HUDEP-2 (cell line): ENCODE data around the gene DENND6B.

Experiments used
- DNase-seq, 76 experiments: peaks; one replicate each; lab custom pipeline; 2025; ENCODE audit not compliant: unreplicated experiment in 76 of 76; lab: John Stamatoyannopoulos, UW

Gene DENND6B

DNA sequence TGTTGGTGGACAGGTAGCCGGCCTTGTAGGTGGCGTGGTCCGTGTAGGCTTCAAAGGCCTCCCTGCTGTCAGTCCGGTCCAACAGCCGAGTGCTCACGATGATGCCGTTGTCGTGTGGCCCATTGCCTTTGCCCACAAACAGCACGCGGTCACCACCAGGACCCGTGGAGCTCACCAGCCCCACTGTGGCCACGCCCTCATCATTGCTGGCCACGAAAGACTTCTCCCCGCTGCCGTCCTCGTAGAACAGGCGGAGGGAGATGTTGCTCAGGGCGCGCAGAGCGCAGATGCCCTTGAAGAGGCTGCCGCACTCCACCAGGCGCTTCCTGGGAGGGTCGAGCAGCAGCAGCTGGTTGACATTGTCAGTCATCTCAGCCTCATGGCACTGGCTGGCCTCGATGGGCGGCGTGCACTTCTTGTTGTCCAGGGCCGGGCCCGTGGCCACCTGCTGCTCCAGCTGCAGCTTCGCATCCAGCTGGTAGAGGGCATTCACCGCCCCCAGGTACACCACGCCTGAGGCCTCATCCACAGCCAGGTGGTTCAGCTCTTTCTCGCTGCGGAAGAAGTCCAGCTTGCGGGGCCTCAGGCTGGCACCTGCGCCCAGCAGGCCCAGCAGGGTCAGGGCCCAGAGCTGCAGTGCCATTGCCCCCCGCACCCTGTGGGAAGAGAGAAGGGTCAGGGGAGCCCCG is 36.7 kb downstream of the DENND6B start:
- no peak for DNase-seq

DNA sequence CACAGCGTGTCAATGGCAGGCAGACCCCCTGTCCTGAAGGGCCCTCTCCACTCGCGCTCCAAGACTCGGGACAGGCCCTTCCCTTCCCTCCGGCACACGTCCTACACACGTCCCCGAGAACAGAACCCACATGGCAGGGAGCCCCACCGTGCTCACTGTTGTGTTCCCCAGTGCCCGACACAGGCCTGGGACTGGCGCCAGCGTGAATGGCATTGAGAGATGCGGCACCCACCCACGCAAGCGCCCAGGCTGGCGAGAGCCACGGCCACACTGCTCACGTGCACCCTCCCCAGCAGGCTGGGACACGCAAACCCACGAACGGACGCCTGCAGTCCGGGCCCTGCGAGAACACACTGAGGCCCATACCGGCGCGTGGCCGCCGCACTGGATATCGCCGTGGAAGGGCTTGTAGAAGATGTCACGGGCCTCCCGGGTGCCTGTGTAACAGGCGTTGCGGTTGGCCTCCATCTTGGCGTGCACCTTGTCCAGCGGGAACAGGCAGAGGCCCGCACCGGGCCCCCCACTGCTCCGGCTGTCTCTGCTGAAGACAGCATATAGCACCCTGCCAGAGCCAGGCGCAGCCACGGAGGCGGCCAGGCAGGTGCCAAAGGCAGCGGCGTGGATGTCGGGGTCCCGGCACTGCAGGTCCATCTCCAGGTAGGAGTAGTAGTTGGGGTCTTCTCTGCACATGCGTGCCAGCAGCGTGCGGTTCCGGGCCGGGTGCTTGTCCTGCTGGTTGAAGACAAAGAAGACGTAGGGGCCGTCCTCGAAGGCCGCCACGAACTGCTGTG is 37.5 kb downstream of the DENND6B start:
- no peak for DNase-seq

DNA sequence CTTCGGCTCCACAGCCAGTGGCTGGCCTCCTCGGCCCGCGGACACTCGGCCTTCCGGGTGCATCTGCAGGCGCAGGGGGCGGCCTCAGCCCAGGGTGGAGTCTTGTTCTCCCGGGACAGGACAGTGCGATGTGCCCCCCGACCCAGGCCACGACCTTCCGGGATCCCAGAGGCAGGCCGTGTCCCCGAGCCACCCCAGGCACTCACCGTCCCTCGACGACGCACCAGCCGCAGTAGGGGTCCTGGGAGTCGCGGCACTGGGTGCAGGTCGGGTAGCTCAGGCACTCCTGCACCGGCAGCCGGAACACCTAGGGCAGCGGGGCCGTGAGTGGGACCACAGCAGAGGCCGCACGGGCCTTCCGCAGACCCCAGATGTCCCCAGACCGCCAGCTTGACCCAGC is 39.1 kb downstream of the DENND6B start:
- DNase-seq = no peak

DNA sequence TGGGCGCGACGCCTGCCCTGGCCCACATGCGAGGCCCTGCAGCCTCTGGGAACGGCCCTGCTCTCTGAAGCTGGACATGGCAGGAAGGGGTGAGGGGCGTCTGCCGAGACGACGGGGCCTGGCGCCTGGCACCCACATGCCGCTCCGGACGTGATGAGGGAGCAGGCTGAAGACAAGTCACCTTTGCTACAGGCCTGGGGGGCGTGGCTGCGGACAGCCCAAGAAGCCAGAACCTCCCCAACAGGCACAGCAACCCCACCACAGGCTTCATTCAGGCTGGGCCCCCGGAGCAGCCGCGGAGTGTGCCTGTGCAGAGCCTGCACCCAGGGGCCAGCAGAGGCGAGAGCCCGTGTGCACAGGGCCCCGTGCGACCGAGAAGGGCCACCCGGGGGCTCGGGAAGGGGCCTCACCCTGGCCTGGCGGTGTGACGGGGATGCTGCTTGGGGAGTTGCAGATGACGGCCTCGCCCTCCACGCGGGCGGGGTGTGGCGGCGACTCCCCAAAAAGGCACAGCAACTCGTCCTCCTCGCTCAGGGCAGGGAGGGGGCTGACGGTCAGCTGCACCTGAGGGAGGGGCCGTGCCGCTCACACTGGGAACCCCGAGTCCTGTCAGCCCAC is 40.0 kb downstream of the DENND6B start:
- no peak for DNase-seq

DNA sequence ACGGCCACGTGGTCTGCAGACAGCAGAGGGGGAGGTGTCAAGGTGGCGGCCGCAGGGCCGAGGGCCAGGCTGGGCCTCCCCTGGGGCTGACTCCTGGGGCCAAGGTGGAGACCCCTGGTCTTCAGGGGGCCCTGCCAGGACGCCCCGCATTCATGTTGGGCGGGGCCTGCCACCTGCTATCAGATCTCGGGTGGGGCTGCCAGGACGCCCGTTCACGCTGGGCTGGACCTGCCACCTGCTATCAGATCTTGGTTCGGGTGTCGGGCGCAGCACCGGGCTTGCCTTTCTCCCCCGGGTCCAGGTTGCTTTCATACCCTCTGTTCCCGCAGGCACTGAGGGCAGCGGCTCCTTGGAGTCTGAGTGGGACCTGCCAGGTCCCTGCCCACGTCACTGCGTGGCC is 40.5 kb downstream of the DENND6B start:
- no peak for DNase-seq

DNA sequence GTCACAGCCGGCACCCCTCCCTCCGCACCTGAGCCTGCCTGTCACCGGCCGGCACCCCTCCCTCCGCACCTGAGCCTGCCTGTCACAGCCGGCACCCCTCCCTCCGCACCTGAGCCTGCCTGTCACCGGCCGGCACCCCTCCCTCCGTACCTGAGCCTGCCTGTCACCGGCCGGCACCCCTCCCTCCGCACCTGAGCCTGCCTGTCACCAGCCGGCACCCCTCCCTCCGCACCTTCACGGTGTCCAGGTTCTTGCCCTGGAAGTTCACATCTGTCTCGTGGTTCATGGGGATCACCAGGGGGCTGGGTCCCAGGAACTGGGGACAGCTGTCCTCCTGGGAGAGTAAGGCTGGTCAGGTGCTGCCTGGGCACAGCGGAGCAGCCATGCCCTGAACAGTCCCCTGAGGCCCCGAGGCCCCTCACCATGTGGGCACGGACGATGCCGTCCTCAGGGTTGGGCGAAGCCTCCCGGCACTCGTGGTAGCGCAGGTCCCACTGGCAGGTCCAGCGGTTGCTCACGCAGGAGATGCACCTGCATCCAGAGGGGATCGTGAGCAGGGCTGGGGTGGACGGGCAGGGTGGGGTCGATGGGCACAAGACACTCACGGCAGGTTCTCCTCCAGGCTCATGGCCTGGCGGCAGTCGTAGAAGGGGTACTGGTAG is 41.1 kb downstream of the DENND6B start:
- no peak for DNase-seq

DNA sequence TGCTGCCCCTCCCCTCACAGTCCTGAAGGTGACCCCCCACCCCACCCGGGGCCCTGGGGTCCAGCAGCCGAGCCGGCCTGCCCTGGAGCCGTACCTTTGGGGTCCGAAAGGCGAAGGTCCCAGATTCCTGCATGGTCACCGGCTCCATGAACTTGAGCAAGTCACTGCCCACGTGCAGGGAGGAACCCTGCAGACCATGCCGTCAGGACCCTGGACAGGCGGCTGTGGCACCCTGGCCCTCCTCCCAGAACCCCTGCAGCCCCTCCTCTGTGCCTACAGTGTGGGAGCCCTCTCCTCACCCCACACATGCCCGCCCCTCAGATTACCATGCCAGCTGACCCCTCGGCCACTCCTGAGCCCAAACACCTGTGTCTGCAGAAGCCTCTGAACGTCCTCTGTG is 42.3 kb downstream of the DENND6B start:
- no peak for DNase-seq

DNA sequence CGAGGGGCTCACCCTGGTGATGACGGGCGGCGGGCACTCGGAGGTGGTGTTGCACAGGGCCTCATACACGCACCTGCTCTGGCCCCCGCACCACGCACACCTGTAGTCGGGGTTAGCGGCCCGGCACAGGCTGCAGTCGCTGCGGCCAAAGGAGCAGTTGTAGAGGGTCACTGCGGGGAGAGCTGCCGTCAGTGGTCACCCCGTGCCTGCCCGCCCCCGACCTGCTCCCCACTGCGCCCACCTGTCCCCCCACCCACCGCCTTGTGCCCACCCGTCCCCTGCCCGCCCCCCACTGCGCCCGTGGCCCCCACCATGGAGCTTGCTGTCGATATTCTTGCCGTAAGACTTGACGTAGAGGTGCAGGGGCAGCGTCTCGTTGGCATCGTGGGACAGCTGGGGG is 43.0 kb downstream of the DENND6B start:
- DNase-seq = no peak

DNA sequence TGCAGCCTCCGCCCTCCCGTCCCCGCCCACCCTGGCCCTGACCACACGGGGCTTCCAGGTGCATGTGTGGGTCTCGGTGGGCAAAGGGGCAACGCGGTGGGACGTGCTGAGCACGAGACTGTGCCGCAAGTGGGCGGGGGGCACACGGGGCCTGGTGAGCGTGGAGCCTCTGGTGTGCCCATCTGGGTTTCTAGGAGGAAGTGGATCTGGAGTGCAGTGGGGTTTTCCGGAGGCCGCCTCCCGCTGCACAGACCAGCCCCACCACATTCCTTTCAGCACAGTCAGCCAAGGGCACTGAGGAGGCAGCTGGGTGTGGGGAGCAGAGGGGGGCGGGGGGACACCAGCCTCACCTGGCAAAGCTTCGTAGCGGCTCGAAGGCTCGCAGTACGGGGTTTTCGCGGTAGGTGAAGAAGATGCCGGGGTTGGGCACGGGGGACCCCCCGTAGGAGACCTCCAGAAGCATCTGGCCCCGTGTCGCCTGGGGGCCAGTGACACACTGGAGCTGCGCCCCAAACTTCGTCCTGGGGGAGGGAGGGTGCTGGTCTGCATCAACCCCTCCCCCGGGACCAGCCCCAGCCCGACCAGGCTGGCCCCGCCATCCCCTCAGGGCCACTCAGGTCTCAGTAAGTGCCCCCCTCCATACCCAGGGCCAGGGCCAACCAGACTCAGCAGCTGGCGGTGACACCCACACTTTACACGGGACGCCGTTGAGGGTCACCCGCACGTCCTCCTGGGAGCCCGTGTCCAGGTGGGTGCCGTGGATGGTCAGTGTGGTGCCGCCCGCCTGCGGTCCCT is 44.3 kb downstream of the DENND6B start:
- no peak for DNase-seq

DNA sequence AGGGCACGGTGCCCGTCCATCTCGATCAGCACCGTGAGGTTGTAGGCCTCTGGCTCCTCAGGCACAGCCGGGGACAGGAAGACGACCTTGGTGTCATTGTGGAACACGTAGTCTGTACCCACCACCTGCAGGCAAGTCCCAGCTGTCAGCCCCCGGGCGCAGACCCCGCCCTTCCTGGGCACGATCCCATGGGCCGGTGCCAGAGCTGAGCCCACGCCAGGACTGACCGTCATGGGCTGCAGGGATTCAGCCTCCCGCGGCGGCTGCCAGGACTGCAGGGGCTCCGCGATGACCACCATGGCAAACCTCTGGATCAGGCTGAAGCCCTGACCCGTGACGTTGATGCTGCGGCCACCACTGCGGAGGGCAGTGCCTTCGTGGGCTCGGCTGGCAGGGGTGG is 44.9 kb downstream of the DENND6B start:
- no peak for DNase-seq

DNA sequence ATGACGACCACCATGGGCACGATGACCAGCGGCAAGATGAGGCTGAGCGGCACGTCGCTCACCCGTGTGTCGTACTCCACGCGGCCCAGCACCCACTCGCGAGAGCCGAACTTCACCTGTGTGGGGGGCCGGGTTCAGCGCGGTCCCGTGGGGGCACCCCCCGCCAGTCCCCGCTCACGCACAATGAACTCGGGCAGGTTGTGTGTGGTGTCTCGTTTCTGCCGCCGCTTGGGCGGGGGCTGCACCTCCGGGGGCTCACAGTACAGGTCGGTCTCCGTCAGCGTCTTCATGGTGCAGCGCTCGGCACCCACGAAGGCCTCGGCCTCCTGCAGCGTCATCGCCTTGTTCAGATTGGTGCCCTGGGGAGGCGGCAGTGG is 45.4 kb downstream of the DENND6B start:
- DNase-seq = no peak

DNA sequence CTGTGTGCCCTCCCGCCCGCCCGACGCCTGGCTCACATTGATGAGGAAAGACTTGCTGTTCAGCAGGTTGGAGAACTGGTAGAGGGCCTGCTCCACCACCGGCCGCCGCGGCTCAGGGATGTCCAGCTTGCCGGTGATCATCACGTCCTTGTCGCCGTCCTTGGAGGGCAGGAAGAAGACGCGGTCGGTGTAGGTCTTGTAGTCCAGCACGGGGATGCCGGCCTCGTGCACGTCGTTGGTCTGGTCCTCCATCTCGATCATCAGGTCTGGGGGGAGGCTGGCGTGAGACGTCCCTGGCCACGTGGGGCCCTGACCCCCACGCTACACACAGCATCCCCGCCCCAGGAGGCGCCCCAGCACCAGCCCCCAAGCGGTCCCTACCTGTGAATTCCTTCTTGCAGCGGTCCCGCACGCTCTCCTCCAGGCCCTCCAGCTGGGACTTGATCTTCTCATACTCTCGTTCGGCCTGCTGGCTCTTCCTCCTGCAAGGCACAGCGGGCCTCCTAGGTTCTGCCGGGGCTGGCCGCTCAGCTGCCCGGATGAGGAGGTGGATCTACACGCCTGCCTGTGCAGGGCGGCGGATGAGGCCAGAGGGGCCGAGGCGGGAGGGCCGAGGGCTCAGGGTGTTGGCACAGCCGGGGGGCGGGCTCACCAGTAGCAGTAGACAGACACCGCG is 46.0 kb downstream of the DENND6B start:
- no peak for DNase-seq

DNA sequence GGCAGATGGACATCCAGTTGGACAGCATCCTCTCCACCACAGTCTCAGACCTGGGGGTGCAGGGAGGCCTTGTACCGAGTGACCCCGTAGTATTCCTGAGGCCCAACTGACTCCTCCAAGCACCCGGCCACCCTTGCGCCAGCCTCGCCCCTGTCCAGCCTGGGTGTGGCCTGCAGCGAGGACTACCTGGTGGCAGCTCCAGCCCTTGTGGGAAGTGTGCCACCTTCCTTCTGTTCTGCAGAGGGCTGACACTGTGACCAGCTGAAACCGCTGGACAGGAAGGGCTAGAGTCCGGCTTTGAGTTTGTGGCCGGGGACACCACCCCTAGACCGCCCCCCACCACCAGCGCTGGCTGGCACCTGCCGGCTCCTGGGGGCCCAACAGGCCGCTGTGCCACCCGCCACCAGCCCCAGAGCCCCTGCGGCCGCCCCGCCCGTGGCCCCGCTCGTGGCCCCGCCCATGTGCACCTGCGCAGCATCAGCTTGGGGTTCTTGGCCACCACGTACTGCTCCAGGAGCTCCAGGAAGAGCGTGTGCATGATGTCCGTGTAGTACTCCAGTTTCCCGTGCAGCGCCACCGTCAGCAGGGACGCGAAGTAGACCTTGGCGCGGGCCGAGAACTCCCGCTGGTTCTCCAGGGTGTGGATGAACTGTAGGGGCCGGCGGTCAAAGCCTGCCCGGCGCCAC is 46.6 kb downstream of the DENND6B start:
- DNase-seq = no peak

DNA sequence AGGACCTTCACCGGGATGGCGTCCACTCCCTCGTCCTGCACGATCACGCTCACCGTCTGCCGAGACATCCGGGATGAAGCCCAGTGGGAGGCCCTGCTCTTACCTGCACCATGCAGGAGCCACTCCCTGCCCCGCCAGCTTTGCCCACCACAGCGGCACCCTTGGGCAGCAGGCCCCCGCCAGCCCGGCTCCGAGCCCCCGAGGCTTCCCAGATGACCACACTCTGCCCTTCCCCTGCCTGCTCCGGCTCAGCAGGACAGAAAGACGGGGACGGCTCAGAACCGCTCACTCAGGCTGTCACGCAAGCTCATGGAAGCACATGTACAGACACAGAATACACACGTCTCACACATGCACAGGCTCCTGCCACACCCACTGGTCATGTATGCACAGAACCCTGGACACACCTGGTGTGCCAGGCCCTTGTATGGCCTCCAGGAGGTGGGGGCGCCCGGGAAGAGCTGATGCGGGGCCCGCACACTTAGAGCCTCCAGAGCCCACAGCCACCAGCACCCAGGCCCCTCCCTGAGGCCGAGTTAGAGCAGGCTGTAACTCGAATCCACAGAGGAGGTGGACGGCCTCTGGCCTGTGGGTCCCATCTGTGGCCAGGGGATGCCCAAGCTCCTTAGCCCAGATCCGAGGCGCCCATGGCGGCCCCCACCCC is 47.7 kb downstream of the DENND6B start:
- no peak for DNase-seq

DNA sequence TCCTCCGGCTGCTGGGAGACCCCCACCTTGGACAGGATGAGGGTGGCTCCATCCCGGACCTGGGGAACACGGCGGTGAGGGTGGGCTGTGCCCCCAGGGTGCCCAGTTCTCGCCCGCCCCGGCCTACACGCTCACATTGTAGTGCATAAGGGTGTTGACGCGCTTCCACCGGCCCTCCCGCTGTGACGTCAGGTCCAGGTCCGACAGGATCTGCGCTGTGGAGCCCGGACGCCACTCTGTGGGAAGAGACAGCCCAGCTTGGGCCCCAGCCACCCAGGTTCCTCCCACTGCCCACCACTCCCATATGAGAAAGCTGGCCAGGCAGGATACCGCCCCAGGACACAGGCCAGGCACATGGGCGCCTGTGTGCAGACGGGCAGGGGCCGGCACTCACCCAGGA is 48.4 kb downstream of the DENND6B start:
- no peak for DNase-seq

DNA sequence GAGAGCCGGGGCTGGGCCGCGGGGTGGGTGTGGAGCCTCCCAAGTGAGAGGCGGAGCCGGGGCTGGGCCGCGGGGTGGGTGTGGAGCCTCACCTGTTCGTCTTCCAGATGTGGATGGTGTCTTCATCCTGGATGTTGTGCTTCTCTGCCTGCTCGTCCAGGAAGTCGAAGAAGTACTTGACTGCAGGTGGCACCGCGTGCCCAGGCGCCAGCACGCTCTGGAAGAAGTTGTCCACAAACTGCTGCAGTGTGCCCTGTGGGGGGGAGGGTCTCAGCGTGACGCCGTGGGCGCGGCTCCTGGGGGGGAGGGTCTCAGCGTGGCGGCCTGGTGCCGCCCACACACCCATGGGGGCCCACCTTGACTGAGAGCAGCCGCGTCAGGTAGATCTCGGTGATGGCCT is 49.1 kb downstream of the DENND6B start:
- no peak for DNase-seq

DNA sequence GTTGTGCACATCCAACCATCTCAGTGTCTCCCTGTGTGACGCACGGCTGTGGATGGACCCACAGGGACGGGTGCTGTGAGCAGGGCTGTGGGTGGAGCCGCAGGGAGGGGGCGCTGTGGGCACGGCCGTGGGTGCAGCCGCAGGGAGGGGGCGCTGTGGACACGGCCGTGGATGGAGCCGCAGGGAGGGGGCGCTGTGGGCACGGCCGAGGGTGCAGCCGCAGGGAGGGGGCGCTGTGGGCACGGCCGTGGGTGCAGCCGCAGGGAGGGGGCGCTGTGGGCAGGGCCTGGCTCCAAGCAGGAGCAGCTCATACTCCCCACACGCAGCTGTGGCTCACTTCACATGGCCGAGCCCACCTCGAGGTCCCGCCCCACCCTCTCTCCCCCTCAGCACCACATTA is 50.7 kb downstream of the DENND6B start:
- DNase-seq = peak in 60 of 76 experiments; percentile 3 to 79 (median 48)

DNA sequence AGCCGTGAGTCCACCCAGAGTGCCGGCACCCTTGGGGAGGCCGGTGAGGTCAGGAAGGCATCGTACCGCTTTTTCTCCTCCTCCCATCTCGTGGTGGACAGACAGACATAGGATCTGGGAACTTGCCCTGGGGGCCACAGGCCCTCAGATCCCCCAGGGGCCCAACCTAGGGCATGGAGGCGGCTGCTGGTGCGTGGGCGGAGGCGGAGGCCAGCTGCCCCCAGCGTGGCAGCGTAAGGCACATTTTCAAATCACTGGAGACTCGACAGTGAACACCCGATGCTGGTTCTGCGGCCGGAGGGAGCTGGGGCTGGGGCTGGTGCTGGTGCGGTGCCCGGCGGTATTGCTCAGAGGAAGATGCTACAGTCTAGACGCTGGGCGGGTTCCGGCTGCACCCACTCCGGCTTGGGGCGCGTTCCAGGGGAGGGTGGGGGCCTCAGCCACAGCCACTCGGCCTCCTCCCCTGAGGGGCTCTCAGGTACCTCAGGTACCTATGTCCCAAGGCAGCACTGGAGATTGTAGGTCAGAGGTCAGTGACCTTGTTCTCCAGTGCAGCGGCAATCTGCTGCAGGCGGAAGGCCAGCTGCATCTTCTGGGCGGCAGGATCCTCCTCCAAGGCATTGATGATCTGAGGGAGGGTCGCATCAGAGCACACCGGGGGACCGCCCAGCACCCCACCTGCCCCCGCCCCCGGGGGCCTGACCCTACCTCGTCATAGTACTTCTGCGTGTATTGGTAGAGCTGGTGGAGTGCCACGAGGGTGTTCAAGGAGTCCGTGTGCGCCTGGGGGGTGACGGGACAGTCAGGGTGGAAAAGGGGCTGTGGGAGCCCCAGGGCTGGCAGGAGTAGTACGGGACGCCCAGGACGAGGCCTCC is 51.4 kb downstream of the DENND6B start:
- no peak for DNase-seq
